GM12878 (cell line): ENCODE results near the gene IGF1R. TPM values are rescaled to one million over a fixed set of nuclear protein-coding genes. Genes with fewer than 3 reads are reported as not detected.

Experiments
- ATAC-seq: fragments of 200-7000 bp; cut with Tn5 transposase; 3 replicates; pipeline ENCODE4 v1.9.1; 2020; ENCODE audit warnings: mild to moderate bottlenecking, moderate library complexity
- BruUV-seq: library from RNA; stranded (reverse); fragments of 400-500 nt; replicated peaks from 2 replicates; lab custom pipeline; 2021; lab: Mats Ljungman, UMichigan
- CTCF ChIA-PET: fragments of 300-600 bp; sonication (Branson Sonifier 250); formaldehyde crosslinking; extraction: SDS; loops from one replicate; lab custom pipeline; 2021; ENCODE audit warnings: inconsistent platforms; lab: Yijun Ruan, JAX
- POLR2A ChIA-PET: fragments of 350-600 bp; formaldehyde crosslinking; extraction: SDS; loops from one replicate; lab custom pipeline; 2021; ENCODE audit warnings: inconsistent platforms; lab: Charles Lee
- RAD21 ChIA-PET: fragments of 300-600 bp; sonication (Branson Sonifier 250); formaldehyde crosslinking; loops from one replicate; lab custom pipeline; 2023; ENCODE audit warnings: antibody characterized with exemption; ENCODE audit not compliant: unreplicated experiment; lab: Charles Lee
- SMC1A ChIA-PET: fragments of 300-600 bp; sonication (Branson Sonifier 250); formaldehyde crosslinking; loops from one replicate; lab custom pipeline; 2023; ENCODE audit not compliant: unreplicated experiment, uncharacterized antibody; lab: Charles Lee
- DNase-seq: peaks from one replicate; pipeline ENCODE4 v3.0.0-alpha.2; 2011; ENCODE audit warnings: low read depth, low spot score
- FAIRE-seq: peaks from 3 replicates; lab custom pipeline; 2011; peaks lifted over from hg19 to GRCh38; lab: Jason Lieb, UNC
- H2AFZ ChIP-seq: 2 replicates; pipeline ENCODE4 v1.6.0; 2011; ENCODE audit warnings: low read depth, low read length, control low read depth; ENCODE audit not compliant: control insufficient read depth
- H3K27ac ChIP-seq: 2 replicates; pipeline ENCODE4 v1.5.1; 2011; ENCODE audit warnings: control low read depth; ENCODE audit not compliant: control insufficient read depth, insufficient read depth
- H3K27me3 ChIP-seq, 2 experiments: replicated peaks in 1 of 2; 2 replicates each; pipeline versions ENCODE4 v1.6.0 to v1.6.1; 2011; ENCODE audit warnings: low read length in 1 of 2; ENCODE audit not compliant: control insufficient read depth in 2 of 2, insufficient read depth in 2 of 2
- H3K36me3 ChIP-seq, 2 experiments: 2 replicates each; pipeline ENCODE4 v1.5.1; 2011; ENCODE audit warnings: low read length in 1 of 2; ENCODE audit not compliant: control insufficient read depth in 2 of 2, insufficient read depth in 2 of 2
- H3K4me1 ChIP-seq: 2 replicates; pipeline ENCODE4 v1.6.1; 2011; ENCODE audit warnings: mild to moderate bottlenecking, low read length, moderate library complexity, mixed read lengths; ENCODE audit not compliant: control insufficient read depth, insufficient read depth
- H3K4me2 ChIP-seq: 2 replicates; pipeline ENCODE4 v1.6.0; 2011; ENCODE audit warnings: control low read depth; ENCODE audit not compliant: control insufficient read depth, insufficient read depth
- H3K4me3 ChIP-seq: fragments of 200-600 bp; sonication (generic); 2 replicates; pipeline ENCODE4 v1.5.1; 2016
- H3K79me2 ChIP-seq: 2 replicates; pipeline ENCODE4 v1.6.0; 2011; ENCODE audit warnings: low read length; ENCODE audit not compliant: control insufficient read depth, insufficient read depth
- H3K9ac ChIP-seq: 2 replicates; pipeline ENCODE4 v1.8.0; 2011; ENCODE audit warnings: low read length, control low read depth, mixed read lengths; ENCODE audit not compliant: control insufficient read depth, insufficient read depth
- H3K9me3 ChIP-seq: replicated peaks from 3 replicates; pipeline ENCODE4 v1.5.1; 2011; ENCODE audit warnings: mild to moderate bottlenecking, low read length; ENCODE audit not compliant: control insufficient read depth, insufficient read depth
- H4K20me1 ChIP-seq: 2 replicates; pipeline ENCODE4 v1.6.0; 2011; ENCODE audit not compliant: control insufficient read depth, insufficient read depth
- ETV6 ChIP-seq, 2 experiments: fragments of 450-650 bp in 1 of 2; IDR thresholded peaks in 1 of 2; conservative IDR thresholded peaks in 1 of 2; 2 replicates each; pipeline ENCODE4 v1.6.1; 2014; ENCODE audit warnings: antibody characterized with exemption in 1 of 2, borderline replicate concordance in 1 of 2, low read depth in 1 of 2, mild to moderate bottlenecking in 1 of 2, moderate library complexity in 1 of 2
- HDAC6 ChIP-seq: fragments of 200-600 bp; sonication (generic); IDR thresholded peaks from one replicate; pipeline ENCODE4 v1.8.0; 2017; ENCODE audit warnings: antibody characterized with exemption; ENCODE audit not compliant: unreplicated experiment
- KDM1A ChIP-seq: fragments of 200-600 bp; sonication (generic); IDR thresholded peaks from 2 replicates; pipeline ENCODE4 v1.6.1; 2016; ENCODE audit warnings: borderline replicate concordance
- LARP7 ChIP-seq: fragments of 450-650 bp; IDR thresholded peaks from 2 replicates; pipeline ENCODE4 v1.6.1; 2017; ENCODE audit warnings: mild to moderate bottlenecking
- POLR2AphosphoS2 ChIP-seq: IDR thresholded peaks from 2 replicates; pipeline ENCODE4 v1.6.1; 2011; ENCODE audit warnings: low read depth, mild to moderate bottlenecking, low read length, improper control_type of control experiment, moderate library complexity
- RAD21 ChIP-seq: IDR thresholded peaks from 2 replicates; pipeline ENCODE4 v1.6.1; 2011; ENCODE audit warnings: mild to moderate bottlenecking, low read depth, low read length, moderate library complexity; ENCODE audit not compliant: insufficient read depth
- RB1 ChIP-seq: fragments of 450-650 bp; formaldehyde crosslinking; IDR thresholded peaks from 2 replicates; pipeline ENCODE4 v1.6.1; 2017; ENCODE audit warnings: mild to moderate bottlenecking, borderline replicate concordance
- RUNX3 ChIP-seq: IDR thresholded peaks from 2 replicates; pipeline ENCODE4 v1.6.1; 2012; ENCODE audit warnings: low read length, inconsistent platforms
- SIN3A ChIP-seq: IDR thresholded peaks from 2 replicates; pipeline ENCODE4 v1.6.1; 2012; ENCODE audit warnings: low read depth, low read length, improper control_type of control experiment
- SP1 ChIP-seq: IDR thresholded peaks from one replicate; pipeline ENCODE4 v1.6.1; 2011; ENCODE audit warnings: low read depth, low read length
- SREBF1 ChIP-seq: IDR thresholded peaks from 2 replicates; pipeline ENCODE4 v1.6.1; 2012; ENCODE audit warnings: mild to moderate bottlenecking, low read length
- SREBF2 ChIP-seq: IDR thresholded peaks from 2 replicates; pipeline ENCODE4 v1.6.1; 2012; ENCODE audit warnings: mild to moderate bottlenecking, low read length
- TARDBP ChIP-seq: IDR thresholded peaks from 2 replicates; pipeline ENCODE4 v1.6.1; 2016; ENCODE audit warnings: borderline replicate concordance
- ZBED1 ChIP-seq: IDR thresholded peaks from 2 replicates; pipeline ENCODE4 v1.6.1; 2016; ENCODE audit warnings: borderline replicate concordance
- WGBS: methylation state at CpG from one replicate; pipeline ENCODE4 v1.1.6; 2016; ENCODE audit warnings: low lambda C conversion rate; ENCODE audit not compliant: insufficient replicate concordance, insufficient coverage; ENCODE audit errors: missing lambda C conversion rate; 5-methylcytosine and 5-hydroxymethylcytosine counted together
- in situ Hi-C: fragments of 300-500 bp; cut with MboI; formaldehyde crosslinking; loops from 9 replicates; pipeline ENCODE4 v1.14.3; 2018; ENCODE audit warnings: mixed read lengths
- intact Hi-C: fragments of 100-400 bp; cut with micrococcal nuclease; formaldehyde crosslinking; loops from one replicate; pipeline ENCODE4 v1.14.2; 2022; ENCODE audit not compliant: unreplicated experiment
- polyA plus RNA-seq, 11 experiments: library from polyadenylated mRNA; depleted of rRNA in 4 of 11; unstranded in 6 of 11; stranded (reverse) in 5 of 11; fragments of >200 nt; fragmentation: Nextera tagmentation in 4 of 11; fragmentation: Illumina TruSeq in 1 of 11; extraction: Ambion mirVana in 4 of 11; extraction: Trizol in 1 of 11; gene quantifications; 1 replicate in 1 of 11; 2 replicates in 10 of 11; pipeline versions ENCODE4 v1.2.1 to v1.2.3, GENCODE V29; 2011 to 2016; ENCODE audit warnings: inconsistent platforms in 2 of 11, missing spikeins in 2 of 11, low read depth in 1 of 11
- total RNA-seq, 4 experiments: library from RNA; depleted of rRNA in 3 of 4; stranded (reverse); fragments of >200 nt in 3 of 4; fragmentation: Illumina TruSeq in 1 of 4; extraction: Trizol in 1 of 4; gene quantifications; 2 replicates each; pipeline versions ENCODE4 v1.2.1 to v1.2.3, GENCODE V29; 2013 to 2021
- TF ChIP-seq, protein P1 (sequence below): fragments of 150-350 bp; IDR thresholded peaks from 2 replicates; pipeline ENCODE4 v1.6.1; 2014; ENCODE audit warnings: mild to moderate bottlenecking, low read depth, low read length
- TF ChIP-seq, protein P2 (sequence below): fragments of 450-650 bp; IDR thresholded peaks from 2 replicates; pipeline ENCODE4 v1.6.1; 2017; ENCODE audit warnings: low read depth, mild to moderate bottlenecking, moderate library complexity

The IGF1R gene
- total and polyA plus RNA-seq, 10 of the 15 experiments (the other 5 are each of a cell fraction or from before 2014, with no cell fraction given), result 0.03 to 2.7 (median 0.66) TPM

DNA sequence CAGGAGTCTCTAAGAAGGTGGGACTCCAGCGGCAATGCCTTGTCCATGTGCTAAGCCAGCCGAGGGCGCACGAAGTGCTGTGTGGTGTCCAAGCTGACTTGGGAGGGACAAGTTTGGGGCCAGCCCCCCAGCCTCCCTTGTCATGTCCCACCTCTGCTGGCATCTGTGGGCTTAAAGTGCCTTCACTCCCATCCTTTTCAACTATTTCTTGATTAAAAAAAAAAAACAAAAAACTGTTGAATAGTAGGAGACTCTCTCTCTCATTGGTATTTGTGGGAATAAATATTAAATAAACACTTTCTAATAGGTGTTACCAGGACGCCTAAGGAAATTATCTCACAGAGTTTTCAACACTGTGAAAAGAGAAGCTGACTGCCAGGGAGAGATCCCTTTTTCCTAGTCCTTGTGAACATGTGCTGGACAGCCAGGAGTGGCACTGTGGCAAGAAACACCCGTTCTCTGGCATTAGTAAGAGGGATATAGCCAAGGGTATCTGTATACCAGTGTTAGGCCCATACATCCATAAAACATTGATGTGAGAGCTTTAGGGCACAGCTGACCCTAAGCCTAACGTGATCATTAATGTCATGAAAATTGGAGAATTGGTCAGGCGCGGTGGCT, 158.0 kb downstream of the IGF1R start:
- ChIA-PET POLR2A (no interaction called here), SMC1A (interaction anchor here (1.4 kb wide), 1 partner anchor 15 kb away, joined by 3 read pairs; no protein-coding TSS in a partner anchor), CTCF (interaction anchor here (0.8 kb wide), 1 partner anchor 28 kb away, joined by 3 read pairs; no protein-coding TSS in a partner anchor), RAD21 (no interaction called here)
- H3K27me3 ChIP-seq, result no peaks in the 10 kb centered on the region
- no peak overlapping the region for H3K27ac ChIP-seq
- FAIRE-seq (no peak), DNase-seq (no peak), ATAC-seq (no peak)
- no peaks in the 10 kb centered on the region for H3K79me2 ChIP-seq
- no peaks in the 10 kb centered on the region for H4K20me1 ChIP-seq
- BruUV-seq, result no TSS peak
- intact Hi-C loops, result no loop called here
- H3K36me3 ChIP-seq, result no peaks in the 10 kb centered on the region
- H3K4me3 ChIP-seq, result no peak overlapping the region
- 53% methylated on average over 9 of the region's 9 CpGs for WGBS
- H3K9me3 ChIP-seq, result no peaks in the 10 kb centered on the region
- no peak overlapping the region for H2AFZ ChIP-seq
- H3K4me2 ChIP-seq, result no peak overlapping the region
- no peak overlapping the region for H3K9ac ChIP-seq
- in situ Hi-C loops, result no loop called here
- H3K4me1 ChIP-seq, result no peaks in the 10 kb centered on the region
- TF ChIP-seq TARDBP (no peak), RB1 (no peak), SIN3A (no peak), ETV6 (conservative IDR thresholded peaks at IDR 0.05 in 1 of 2, IDR thresholded peaks at IDR 0.05 in 1 of 2; ENCODE audit: borderline replicate concordance in 1 of 2, low read depth in 1 of 2) (no peak), RUNX3 (no peak), SP1 (no peak), LARP7 (no peak), SREBF2 (no peak), RAD21 (no peak), POLR2AphosphoS2 (no peak), KDM1A (no peak), SREBF1 (no peak), ZBED1 (no peak), HDAC6 (no peak)
- TF ChIP-seq, protein P1, sequence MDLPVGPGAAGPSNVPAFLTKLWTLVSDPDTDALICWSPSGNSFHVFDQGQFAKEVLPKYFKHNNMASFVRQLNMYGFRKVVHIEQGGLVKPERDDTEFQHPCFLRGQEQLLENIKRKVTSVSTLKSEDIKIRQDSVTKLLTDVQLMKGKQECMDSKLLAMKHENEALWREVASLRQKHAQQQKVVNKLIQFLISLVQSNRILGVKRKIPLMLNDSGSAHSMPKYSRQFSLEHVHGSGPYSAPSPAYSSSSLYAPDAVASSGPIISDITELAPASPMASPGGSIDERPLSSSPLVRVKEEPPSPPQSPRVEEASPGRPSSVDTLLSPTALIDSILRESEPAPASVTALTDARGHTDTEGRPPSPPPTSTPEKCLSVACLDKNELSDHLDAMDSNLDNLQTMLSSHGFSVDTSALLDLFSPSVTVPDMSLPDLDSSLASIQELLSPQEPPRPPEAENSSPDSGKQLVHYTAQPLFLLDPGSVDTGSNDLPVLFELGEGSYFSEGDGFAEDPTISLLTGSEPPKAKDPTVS, result no peak
- TF ChIP-seq, protein P2, sequence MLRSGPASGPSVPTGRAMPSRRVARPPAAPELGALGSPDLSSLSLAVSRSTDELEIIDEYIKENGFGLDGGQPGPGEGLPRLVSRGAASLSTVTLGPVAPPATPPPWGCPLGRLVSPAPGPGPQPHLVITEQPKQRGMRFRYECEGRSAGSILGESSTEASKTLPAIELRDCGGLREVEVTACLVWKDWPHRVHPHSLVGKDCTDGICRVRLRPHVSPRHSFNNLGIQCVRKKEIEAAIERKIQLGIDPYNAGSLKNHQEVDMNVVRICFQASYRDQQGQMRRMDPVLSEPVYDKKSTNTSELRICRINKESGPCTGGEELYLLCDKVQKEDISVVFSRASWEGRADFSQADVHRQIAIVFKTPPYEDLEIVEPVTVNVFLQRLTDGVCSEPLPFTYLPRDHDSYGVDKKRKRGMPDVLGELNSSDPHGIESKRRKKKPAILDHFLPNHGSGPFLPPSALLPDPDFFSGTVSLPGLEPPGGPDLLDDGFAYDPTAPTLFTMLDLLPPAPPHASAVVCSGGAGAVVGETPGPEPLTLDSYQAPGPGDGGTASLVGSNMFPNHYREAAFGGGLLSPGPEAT, result no peak
- TF ChIP-seq, all 136 proteins: peak for 0
